OCI-LY1 (cell line): Measurements from ENCODE around the gene ARHGEF12.

Experiments used
- H2AFZ ChIP-seq: fragments of 200-600 bp; sonication (generic), shearing (Covaris generic); 2 replicates; pipeline ENCODE4 v1.6.0; 2014; ENCODE audit warnings: antibody characterized with exemption, mild to moderate bottlenecking, low read length
- H3F3A ChIP-seq: fragments of 200-600 bp; sonication (generic), shearing (Covaris generic); 2 replicates; pipeline ENCODE4 v1.6.0; 2014; ENCODE audit warnings: mild to moderate bottlenecking, antibody characterized with exemption, low read length, moderate library complexity; ENCODE audit not compliant: insufficient read depth
- H3K27ac ChIP-seq: fragments of 200-600 bp; sonication (generic); 2 replicates; pipeline ENCODE4 v1.5.1; 2014; ENCODE audit warnings: low read length, mixed run types, mild to moderate bottlenecking, low read depth; ENCODE audit not compliant: poor library complexity, severe bottlenecking
- H3K27me3 ChIP-seq: fragments of 200-600 bp; sonication (generic); 2 replicates; pipeline ENCODE4 v1.6.0; 2014; ENCODE audit warnings: antibody characterized with exemption, mild to moderate bottlenecking, low read length, moderate library complexity; ENCODE audit not compliant: insufficient read depth
- H3K36me3 ChIP-seq: fragments of 200-600 bp; sonication (generic); 2 replicates; pipeline ENCODE4 v1.6.1; 2014; ENCODE audit warnings: mild to moderate bottlenecking, antibody characterized with exemption, low read length, moderate library complexity, mixed read lengths; ENCODE audit not compliant: insufficient read depth
- H3K4me1 ChIP-seq: fragments of 200-600 bp; sonication (generic); 2 replicates; pipeline ENCODE4 v1.5.1; 2014; ENCODE audit warnings: mild to moderate bottlenecking, low read length, moderate library complexity; ENCODE audit not compliant: insufficient read depth, severe bottlenecking
- H3K4me2 ChIP-seq: fragments of 200-600 bp; sonication (generic), shearing (Covaris generic); 2 replicates; pipeline ENCODE4 v1.6.1; 2014; ENCODE audit warnings: low read length
- H3K4me3 ChIP-seq: fragments of 200-600 bp; sonication (generic); 2 replicates; pipeline ENCODE4 v1.5.1; 2014; ENCODE audit warnings: low read length, low read depth, mild to moderate bottlenecking, mixed read lengths; ENCODE audit not compliant: poor library complexity, severe bottlenecking
- H3K79me2 ChIP-seq: fragments of 200-600 bp; shearing (Covaris generic); 2 replicates; pipeline ENCODE4 v1.6.1; 2016; ENCODE audit warnings: mixed run types, low read length, mixed read lengths; ENCODE audit not compliant: insufficient read depth
- H3K9ac ChIP-seq: fragments of 200-600 bp; sonication (generic), shearing (Covaris generic); 2 replicates; pipeline ENCODE4 v1.6.1; 2014; ENCODE audit warnings: mild to moderate bottlenecking, low read length, mixed read lengths
- H3K9me2 ChIP-seq: fragments of 200-600 bp; sonication (generic), shearing (Covaris generic); 2 replicates; pipeline ENCODE4 v1.6.1; 2014; ENCODE audit warnings: low read depth, mild to moderate bottlenecking, low read length, mixed read lengths
- H3K9me3 ChIP-seq: fragments of 200-600 bp; shearing (Covaris generic); 2 replicates; pipeline ENCODE4 v1.6.1; 2014; ENCODE audit warnings: low read length, mixed read lengths
- H4K20me1 ChIP-seq: fragments of 200-600 bp; sonication (generic), shearing (Covaris generic); 2 replicates; pipeline ENCODE4 v1.6.0; 2016; ENCODE audit warnings: mild to moderate bottlenecking, low read length; ENCODE audit not compliant: insufficient read depth
- CTCF ChIP-seq: fragments of 200-600 bp; sonication (generic), shearing (Covaris generic); IDR thresholded peaks from 2 replicates; pipeline ENCODE4 v1.5.1; 2017; ENCODE audit warnings: mild to moderate bottlenecking, antibody characterized with exemption, low read length, moderate library complexity, mixed read lengths
- EZH2 ChIP-seq: fragments of 200-600 bp; sonication (generic), shearing (Covaris generic); IDR thresholded peaks from 2 replicates; pipeline ENCODE4 v1.8.0; 2017; ENCODE audit warnings: borderline replicate concordance, mixed run types, mild to moderate bottlenecking, antibody characterized with exemption, low read length, moderate library complexity, mixed read lengths

The ARHGEF12 gene

DNA sequence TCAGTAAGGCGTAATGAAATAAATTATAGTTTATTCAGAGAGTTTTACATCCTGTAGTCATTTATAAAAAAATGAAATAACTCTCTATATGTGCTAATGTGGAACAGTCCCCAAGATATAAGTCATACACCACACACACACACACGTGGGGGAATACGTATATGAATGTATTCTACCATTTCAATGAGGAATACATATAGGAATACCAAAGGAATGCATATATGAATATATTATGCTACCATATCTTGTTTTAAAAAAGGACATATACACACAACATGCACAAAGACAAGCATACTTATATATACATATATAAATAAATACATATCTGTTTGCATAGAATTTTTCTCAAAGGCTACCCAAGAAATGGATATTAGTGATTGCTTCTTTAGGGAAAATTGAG lies 135.8 kb downstream of the ARHGEF12 start:
- Histone ChIP-seq H3K9ac (no peak overlapping the region), H3K36me3 (peaks cover 3% of the 10 kb centered on the region), H4K20me1 (no peaks in the 10 kb centered on the region), H3K4me1 (no peaks in the 10 kb centered on the region), H3F3A (no peaks in the 10 kb centered on the region), H2AFZ (no peak overlapping the region), H3K4me3 (no peak overlapping the region), H3K4me2 (no peak overlapping the region), H3K27ac (no peak overlapping the region), H3K9me3 (no peaks in the 10 kb centered on the region), H3K9me2 (no peaks in the 10 kb centered on the region), H3K27me3 (no peaks in the 10 kb centered on the region), H3K79me2 (no peaks in the 10 kb centered on the region)
- TF ChIP-seq EZH2 (no peak), CTCF (no peak)

DNA sequence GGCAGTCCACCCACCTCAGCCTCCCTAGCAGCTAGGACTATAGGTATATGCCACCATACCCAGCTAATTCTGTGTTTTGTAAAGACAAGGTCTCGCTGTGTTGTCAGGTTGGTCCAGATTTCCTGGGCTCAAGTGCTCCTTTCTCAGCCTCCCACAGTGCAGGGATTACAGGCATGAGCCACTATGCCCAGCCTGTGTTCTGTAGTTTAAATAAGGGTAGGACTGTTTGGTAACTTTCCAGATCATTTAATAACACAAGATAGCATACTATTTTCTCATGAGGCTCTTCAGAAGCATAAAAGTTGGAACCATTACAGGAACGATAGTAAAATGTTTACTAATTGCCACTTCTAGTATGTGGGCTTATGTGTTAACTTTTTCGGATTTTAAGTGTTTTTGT lies 137.3 kb downstream of the ARHGEF12 start:
- Histone ChIP-seq H3K9me2 (no peaks in the 10 kb centered on the region), H3K9ac (no peak overlapping the region), H4K20me1 (no peaks in the 10 kb centered on the region), H3K9me3 (no peaks in the 10 kb centered on the region), H3K27me3 (no peaks in the 10 kb centered on the region), H3K4me1 (no peaks in the 10 kb centered on the region), H3K79me2 (no peaks in the 10 kb centered on the region), H3K4me3 (no peak overlapping the region), H3K4me2 (no peak overlapping the region), H3K27ac (no peak overlapping the region), H3K36me3 (peaks cover 3% of the 10 kb centered on the region; the same call in 1 of the 2 replicates), H2AFZ (no peak overlapping the region), H3F3A (no peaks in the 10 kb centered on the region)
- TF ChIP-seq CTCF (no peak), EZH2 (no peak)

- no peak overlapping the region for H3K4me3 ChIP-seq
- H3K9me3 ChIP-seq, result no peaks in the 10 kb centered on the region
- H4K20me1 ChIP-seq, result no peaks in the 10 kb centered on the region
- no peaks in the 10 kb centered on the region for H3K27me3 ChIP-seq
- no peaks in the 10 kb centered on the region for H3K9me2 ChIP-seq
- no peak overlapping the region for H2AFZ ChIP-seq
- H3K9ac ChIP-seq, result no peak overlapping the region
- H3F3A ChIP-seq, result no peaks in the 10 kb centered on the region
- H3K4me2 ChIP-seq, result no peak overlapping the region
- H3K79me2 ChIP-seq, result no peaks in the 10 kb centered on the region
- no peak for TF ChIP-seq EZH2
- no peak for TF ChIP-seq CTCF
- no peaks in the 10 kb centered on the region for H3K36me3 ChIP-seq
- H3K4me1 ChIP-seq, result no peaks in the 10 kb centered on the region
- no peak overlapping the region for H3K27ac ChIP-seq
Observed at GRCh38 chr11:120482149-120482548, 145.9 kb downstream of the ARHGEF12 start.
